Measurements from ENCODE around the gene ANG. TPM values are rescaled to one million over a fixed set of nuclear protein-coding genes. Genes with fewer than 3 reads are reported as not detected.
"Not testable (repeated sequence)": the region's sequence is repeated elsewhere in the genome, so short reads cannot be mapped to it uniquely, and the experiment has no call there.

Gene ANG
- polyA plus RNA-seq (ENCODE audit: insufficient read length in 4 of 4) = 1 to 10 TPM; 2.9 to 5.0 (median 3.7) TPM

DNA sequence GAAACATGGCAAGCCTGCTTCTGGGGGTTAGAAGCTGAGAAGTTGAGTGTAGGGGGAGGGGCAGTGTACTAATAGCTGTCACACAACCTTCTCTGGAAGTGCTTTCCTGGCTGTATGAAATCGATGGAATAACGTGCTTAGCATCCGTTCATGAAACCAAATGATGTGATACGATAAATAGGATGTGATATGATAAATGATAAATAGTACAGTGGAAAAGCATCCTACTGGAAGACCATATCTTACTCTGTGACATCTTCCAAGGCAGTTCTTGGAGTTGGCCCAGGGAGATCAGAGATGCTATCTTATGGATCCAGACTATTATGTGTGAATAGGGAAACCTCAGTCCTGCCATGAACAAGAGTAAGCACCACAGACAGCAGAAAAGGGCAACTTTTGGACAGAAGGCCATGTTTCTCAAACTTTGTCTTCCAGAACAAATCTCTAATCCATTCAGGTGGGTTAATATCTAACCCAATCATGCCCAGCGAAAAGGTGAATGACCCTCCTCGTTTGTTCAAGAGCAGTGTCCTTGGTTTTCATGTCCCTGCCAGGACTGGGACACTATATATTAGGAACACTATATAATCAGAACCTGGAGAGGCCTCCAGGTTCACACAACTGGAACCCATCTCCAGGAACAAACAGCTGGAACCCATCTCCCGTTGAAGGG lies at the start of gene ANG:
ANG (plus strand) TSS at position 598 of the 673 bp plus-strand sequence. CDS start 4,801 bp downstream, outside the sequence.
- no peak for DNase-seq (ENCODE audit: low read depth in 4 of 4, low spot score in 2 of 4)

- no peak for DNase-seq (ENCODE audit: low read depth in 4 of 4, low spot score in 2 of 4)
Measured at GRCh38 chr14:20641591-20641990, 47.0 kb upstream of the ANG start, which contains the start of gene OR6S1. Gene OR6S1 (minus strand): TSS chr14:20641691. CDS start chr14:20641691, 0 bp downstream.

GRCh38 chr14:20642182-20642581 lies 46.4 kb upstream of the ANG start:
- no peak for DNase-seq (ENCODE audit: low read depth in 4 of 4, low spot score in 2 of 4)

DNA sequence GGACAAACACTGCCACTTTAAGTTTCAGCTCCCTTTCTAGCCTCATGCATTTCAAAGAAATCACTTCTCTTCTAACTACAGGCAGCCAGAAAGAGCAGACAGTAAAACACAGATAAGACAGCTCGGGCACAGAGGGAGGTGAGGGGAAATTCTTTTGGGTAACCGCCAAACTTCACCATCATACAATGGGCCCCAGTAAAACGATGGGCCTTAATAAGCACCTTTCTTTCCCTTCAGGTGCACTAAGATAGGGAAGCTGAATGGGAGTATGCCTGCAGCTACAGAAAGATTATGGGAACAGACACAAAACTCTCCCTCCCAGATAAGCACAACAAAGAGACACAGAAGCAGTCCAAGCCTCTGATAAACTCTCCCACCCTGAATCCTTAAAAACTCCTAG lies 45.8 kb upstream of the ANG start:
- not testable (repeated sequence) for DNase-seq (ENCODE audit: low read depth in 4 of 4, low spot score in 2 of 4)

DNA sequence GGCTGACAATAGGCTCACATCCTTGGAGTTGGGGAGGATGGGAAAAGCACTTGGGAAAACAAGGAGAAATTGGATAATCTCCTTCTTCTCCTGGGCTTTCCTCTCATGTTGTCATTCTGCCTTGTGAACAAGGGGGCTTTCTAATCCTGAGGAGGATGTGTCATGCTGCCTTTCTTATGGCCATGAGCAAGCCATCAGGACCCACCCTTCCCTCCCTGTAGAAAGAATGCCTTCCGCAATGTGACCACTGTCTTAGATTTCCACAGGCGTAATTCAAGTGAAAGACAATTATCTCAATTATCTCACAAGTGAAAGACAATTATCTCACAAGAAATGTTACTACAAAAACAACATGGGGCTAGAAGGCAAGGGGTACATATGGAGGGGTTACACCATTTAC lies 44.0 kb upstream of the ANG start:
- DNase-seq (ENCODE audit: low read depth in 4 of 4, low spot score in 2 of 4) = no peak

- DNase-seq (ENCODE audit: low read depth in 4 of 4, low spot score in 2 of 4) = no peak
Measured at GRCh38 chr14:20645481-20645880, 43.1 kb upstream of the ANG start.

GRCh38 chr14:20652996-20653975 lies 35.3 kb upstream of the ANG start:
- no peak for DNase-seq (ENCODE audit: low read depth in 4 of 4, low spot score in 2 of 4)

- DNase-seq (ENCODE audit: low read depth in 4 of 4, low spot score in 2 of 4) = no peak
Measured at GRCh38 chr14:20655851-20656250, 32.7 kb upstream of the ANG start.

- no peak for DNase-seq (ENCODE audit: low read depth in 4 of 4, low spot score in 2 of 4)
Measured at GRCh38 chr14:20656274-20656673, 32.3 kb upstream of the ANG start.

GRCh38 chr14:20657216-20658211 lies 31.1 kb upstream of the ANG start:
- no peak for DNase-seq (ENCODE audit: low read depth in 4 of 4, low spot score in 2 of 4)

DNA sequence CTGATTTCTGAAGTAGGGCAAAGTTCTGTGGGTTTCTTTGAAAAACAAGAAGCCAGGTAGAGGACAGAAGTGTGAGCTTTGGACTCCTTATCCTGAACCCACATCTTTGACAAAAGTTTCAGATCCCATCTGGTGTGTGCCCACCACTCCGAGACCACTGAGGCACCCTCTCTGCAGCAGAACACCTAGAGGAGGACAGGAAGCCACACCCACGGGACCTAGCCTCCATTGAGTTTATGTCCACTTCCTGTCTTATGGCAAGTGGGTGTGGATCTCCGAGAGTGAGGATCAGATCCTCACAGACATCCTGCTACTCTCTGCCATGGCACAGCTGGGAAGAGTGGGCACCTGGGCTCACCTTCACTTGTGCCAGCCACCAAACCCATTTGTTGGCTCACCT lies 30.3 kb upstream of the ANG start:
- no peak for DNase-seq (ENCODE audit: low read depth in 4 of 4, low spot score in 2 of 4)

GRCh38 chr14:20659336-20659735 lies 29.2 kb upstream of the ANG start:
- DNase-seq (ENCODE audit: low read depth in 4 of 4, low spot score in 2 of 4) = no peak

GRCh38 chr14:20659813-20660395 lies 28.7 kb upstream of the ANG start:
- no peak for DNase-seq (ENCODE audit: low read depth in 4 of 4, low spot score in 2 of 4)

DNA sequence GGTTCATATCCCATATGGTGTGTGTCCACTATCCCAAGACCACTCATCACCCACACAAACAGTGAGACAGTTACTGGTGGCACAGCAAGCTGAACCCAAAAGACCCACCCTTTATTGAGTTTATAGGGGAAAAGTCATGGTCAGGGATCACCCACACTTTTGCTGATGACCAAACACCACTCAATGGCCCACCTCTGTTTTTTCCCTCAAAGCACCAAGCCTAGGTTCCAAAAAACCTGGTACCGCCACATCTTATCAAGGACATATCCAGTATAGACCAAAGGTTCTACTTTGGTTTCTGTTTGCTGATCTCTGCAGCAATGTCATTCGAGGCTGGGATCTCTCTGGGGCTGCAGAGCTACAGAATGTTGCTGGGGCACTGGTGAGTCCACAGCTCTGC lies 27.4 kb upstream of the ANG start:
- DNase-seq (ENCODE audit: low read depth in 4 of 4, low spot score in 2 of 4) = no peak

- no peak for DNase-seq (ENCODE audit: low read depth in 4 of 4, low spot score in 2 of 4)
Measured at GRCh38 chr14:20662968-20663732, 25.4 kb upstream of the ANG start.

- DNase-seq (ENCODE audit: low read depth in 4 of 4, low spot score in 2 of 4) = not testable (repeated sequence)
Measured at GRCh38 chr14:20666400-20666961, 22.1 kb upstream of the ANG start.

DNA sequence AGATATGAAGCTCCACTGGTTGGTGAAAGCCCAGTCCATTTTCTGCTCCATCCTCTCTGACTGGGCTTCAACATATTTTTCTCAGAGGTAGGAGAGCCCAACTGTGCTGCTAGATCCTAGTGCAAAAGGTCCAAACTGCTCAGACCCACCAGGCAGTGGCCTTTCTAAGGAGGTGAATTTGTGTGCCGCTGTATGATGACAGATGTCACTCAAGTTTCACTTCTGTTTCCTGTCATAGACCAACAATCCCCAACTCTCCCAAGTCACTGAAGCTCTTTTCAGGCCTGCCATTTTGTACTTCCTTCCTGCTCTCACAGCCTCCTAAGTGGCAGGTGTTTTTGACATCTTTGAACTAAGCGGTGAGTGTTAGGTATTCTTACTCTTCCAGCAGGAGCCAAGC lies 20.6 kb upstream of the ANG start:
- no peak for DNase-seq (ENCODE audit: low read depth in 4 of 4, low spot score in 2 of 4)

DNA sequence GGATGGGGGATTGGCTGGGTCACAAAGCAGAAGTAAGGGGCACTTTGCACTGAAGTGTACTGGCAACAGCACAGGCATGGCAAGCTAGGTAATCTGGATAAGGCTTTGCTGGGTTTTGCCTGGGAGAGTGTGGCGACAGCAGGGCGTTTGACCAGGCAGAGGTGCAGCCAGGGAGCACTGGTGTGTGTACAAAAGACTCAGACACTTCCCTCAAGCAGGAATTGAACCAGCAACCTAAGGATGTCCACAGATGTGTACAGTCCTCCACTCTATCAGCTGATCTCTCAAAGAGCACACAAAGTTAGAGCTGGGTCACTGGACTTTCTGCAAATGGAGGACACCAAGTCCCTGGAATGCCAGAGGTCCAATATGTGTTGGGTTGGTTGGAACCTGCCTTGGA lies 19.6 kb upstream of the ANG start:
- DNase-seq (ENCODE audit: low read depth in 4 of 4, low spot score in 2 of 4) = no peak

Data from left renal cortex interstitium (tissue), 4 donors.